ENCODE measurements around the gene CSF2.

GRCh38 chr5:132101385-132101880 is 27.8 kb downstream of the CSF2 start:
- no peak for TF ChIP-seq CTCF (conservative IDR thresholded peaks at IDR 0.05)
- no peak for TF ChIP-seq ZFX (IDR thresholded peaks at IDR 0.05)

Measured in C4-2B (cell line).